HG02571 (cell line): ENCODE data around the gene CEACAM4.
"Not testable (repeated sequence)": the region's sequence is repeated elsewhere in the genome, so short reads cannot be mapped to it uniquely, and the experiment has no call there.

Experiments used
- ATAC-seq: cut with Tn5 transposase; IDR thresholded peaks from one replicate; pipeline ENCODE4 v1.9.1; 2021; ENCODE audit warnings: mild to moderate bottlenecking, moderate library complexity; ENCODE audit not compliant: unreplicated experiment

The CEACAM4 gene

DNA sequence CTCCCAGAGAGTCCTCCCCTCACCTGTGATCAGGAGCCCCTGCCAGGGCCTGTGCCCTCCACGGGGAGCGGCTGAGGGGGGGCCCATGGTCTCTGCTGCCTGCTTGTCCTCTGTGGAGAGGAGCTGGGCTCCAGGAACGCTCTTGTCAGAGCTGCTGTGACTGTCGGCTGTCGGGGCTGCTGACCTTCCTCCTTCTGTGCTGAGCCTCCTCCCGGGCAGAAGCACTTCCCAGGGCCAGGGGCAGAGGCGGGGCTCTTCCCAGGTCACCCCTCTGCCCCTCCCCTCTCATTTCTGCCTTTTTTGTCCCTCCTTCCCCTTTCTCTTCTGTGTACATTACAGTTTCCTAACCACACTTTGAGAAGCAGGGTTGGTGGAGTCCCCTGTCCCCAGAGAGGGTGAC, at the start of gene CEACAM4:
TSS of gene CEACAM4 (minus strand) at position 198 of the 400 bp plus-strand sequence. CDS start at position 87, 111 bp downstream.
- no peak for ATAC-seq

GRCh38 chr19:41671486-41671885, 44.6 kb upstream of the CEACAM4 start:
- no peak for ATAC-seq

DNA sequence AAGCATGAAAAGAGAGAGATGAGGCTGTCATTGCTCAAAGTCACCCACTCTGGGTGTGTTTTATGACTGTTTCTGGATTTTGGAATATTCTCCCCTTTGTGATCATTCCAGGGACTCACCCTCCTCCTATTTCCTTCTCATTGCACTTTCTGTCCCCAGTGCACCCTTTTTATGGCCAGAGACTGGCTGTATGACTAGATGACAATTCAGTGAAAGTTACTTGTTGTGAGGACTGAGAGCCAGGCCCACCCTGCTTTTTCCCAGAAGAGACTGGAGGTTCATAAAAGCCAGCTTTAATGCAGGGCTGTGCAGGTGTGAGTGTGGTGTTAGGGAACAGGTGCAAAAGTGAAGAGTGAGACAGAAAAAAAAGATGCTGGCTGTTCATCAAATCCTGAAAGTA, 43.9 kb upstream of the CEACAM4 start:
- no peak for ATAC-seq

DNA sequence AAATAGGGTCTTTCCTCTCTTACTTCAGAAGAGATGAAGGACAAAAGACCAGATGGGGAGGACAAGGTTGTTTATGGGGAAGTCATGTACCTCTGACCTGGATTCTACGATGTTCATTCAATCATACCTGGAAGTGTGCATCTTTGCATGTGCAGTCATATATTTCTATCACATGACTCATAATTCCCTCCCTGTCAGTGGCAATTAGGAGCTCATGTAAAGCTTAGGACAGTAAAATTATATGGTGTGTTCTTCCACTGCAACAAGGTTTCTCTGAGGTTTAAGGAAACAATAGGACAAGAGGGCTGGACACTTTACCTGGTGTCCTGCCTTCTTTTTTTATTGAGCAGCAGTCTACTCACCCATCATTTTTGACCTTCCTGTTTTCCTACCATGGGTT, 41.4 kb upstream of the CEACAM4 start:
- ATAC-seq: no peak

- no peak for ATAC-seq
Measured at GRCh38 chr19:41666075-41666474, 39.2 kb upstream of the CEACAM4 start.

DNA sequence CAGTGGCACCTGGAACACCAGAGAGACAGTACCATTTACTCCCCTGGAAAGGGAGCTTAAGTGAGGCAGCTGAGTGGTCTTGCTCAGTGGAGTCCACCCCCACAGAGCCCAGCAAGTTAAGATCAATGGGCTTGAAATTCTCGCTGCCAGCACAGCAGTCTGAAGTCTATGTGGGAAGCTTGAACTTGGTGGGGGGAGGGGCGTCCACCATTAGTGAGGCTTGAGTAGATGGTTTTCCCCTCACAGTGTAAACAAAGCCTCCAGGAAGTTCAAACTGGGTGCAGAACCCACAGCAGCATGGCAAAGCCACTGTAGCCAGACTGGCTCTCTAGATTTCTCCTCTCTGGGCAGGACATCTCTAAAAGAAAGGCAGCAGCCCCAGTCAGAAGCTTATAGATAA, 30.3 kb upstream of the CEACAM4 start:
- no peak for ATAC-seq

DNA sequence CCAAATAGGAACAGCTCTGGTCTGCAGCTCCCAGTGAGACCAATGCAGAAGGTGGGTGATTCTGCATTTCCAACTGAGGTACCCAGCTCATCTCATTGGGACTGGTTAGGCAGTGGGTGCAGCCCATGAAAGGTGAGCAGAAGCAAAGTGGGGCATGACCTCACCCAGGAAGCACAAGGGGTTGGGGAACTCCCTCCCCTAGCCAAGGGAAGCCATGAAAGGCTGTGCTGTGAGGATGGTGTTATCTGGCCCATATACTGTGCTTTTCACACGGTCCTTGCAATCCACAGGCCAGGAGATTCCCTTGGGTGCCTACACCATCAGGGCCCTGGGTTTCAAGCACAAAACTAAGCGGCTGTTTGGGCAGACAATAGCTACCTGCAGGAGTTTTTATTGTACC, 29.9 kb upstream of the CEACAM4 start:
- ATAC-seq: not testable (repeated sequence)

- no peak for ATAC-seq
Measured at GRCh38 chr19:41652250-41652649, 25.4 kb upstream of the CEACAM4 start.

DNA sequence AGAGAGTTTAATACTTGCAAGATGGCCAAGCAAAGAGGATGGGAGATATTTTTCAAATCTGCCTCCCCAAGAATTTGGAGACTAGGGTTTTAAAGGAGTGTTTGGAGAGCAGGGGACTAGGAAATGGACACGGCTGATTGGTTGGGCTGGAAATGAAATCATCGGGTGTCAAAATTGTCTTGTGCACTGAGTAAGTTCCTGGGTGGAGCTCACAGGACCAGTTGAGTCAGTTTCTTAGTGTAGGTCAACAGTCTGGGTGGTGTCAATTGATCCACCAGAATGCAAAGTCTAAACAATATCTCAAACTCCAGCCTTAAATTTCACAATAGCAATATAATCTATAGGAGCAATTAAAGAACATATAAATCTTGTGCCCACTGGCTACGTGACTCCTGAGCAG, 23.0 kb upstream of the CEACAM4 start:
- ATAC-seq: no peak

DNA sequence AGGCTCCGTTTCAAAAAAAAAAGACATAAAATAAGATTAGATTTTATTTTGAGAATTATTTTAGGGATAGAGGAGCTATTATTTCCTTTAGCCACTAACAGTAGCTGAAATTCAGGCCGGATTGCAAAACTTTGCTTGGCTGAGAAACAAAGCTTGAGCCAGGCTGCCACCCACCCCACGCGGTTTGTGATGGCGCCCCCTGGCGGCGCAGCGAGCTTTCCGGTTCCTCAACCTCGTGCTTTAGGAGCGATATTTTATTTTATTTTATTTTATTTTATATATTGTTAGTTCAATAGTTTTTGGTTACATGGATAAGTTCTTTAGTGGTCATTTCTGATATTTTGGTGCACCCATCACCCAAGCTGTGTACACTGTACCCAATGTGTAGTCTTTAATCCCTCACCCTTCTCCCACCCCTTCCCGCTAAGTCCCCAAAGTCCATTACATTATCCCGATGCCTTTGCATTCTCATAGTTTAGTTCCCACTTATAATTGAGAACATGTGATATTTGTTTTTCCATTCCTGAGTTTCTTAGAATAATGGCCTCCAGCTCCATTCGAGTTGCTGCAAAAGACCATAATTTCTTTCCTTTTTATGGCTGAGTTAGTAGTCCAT, 19.8 kb upstream of the CEACAM4 start:
- no peak for ATAC-seq

DNA sequence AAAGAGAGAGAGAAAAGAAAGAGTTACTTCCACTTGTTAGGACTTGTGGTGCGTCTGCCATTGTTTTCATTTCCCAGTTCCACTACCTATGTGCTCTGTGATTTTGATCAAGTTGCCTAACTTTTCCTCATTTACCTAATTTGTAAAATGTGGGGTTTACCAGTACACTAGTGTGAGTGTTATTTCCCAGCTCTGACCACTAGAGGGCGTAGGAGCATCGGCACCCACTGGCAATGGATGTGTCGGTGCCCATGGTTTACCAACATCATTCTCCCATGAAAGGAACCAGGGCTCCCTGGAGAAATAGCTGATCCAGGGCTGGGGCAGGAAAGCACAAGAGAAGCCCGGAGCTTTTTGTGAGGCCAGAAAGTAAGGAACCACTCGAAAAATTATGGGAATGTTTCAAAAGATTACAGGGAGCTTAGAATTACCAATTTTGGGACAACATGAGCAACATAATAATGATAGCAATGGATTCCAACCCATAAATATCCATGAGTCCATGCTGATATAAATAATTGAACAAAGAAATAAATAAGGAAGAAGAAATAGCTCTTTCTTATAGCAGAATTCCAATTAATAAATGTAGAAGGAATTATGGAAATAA, 15.1 kb upstream of the CEACAM4 start:
- no peak for ATAC-seq

- no peak for ATAC-seq
Measured at GRCh38 chr19:41638641-41639081, 11.8 kb upstream of the CEACAM4 start.

- ATAC-seq: no peak
Measured at GRCh38 chr19:41637484-41637883, 10.6 kb upstream of the CEACAM4 start.

- ATAC-seq: no peak
Measured at GRCh38 chr19:41627966-41628675, 1.2 kb upstream of the CEACAM4 start.

GRCh38 chr19:41626278-41626677, 596 bp downstream of the CEACAM4 start:
- no peak for ATAC-seq

DNA sequence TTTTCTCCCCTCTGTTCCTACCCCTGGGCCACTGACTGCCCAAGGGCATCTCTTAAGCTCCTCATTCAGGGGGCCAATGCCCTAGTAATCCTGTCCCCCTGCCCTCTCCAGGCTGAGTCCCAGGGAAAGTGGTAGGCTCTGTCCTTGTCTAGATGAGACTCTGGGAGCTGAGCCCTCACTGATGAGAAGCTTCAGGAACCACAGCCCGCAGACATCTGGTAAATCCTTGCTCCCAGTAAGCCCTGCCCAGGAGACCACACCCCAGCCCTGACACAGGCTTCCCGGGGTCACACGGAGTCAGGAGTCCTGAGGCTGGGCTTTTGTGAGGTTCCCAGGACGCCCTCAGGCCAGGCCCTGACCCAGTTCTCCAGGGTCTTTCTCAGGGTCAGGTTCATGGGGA, 1.9 kb downstream of the CEACAM4 start:
- ATAC-seq: no peak

GRCh38 chr19:41624515-41624914, 2.4 kb downstream of the CEACAM4 start:
- ATAC-seq: no peak

GRCh38 chr19:41623360-41623759, 3.5 kb downstream of the CEACAM4 start:
- ATAC-seq: no peak

DNA sequence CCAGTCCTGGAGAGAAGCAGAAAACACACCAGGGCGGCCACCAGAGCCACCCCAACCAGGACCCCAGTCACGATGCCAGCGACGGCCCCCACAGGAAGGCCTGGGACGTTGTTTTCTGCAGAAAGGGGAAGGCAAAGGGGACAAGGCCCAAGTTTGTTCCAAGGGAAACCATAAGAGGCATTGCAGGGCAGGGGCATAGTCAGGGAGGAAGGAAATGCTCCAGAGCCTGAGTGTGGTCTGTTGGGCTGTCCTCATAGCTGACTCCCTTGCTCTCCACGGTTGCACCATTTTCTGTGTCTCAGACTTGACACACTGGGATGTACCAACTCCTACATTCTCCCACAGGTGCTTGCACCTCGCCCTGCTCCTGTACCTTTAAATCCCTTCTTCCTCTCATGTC, 5.2 kb downstream of the CEACAM4 start:
- ATAC-seq: no peak

DNA sequence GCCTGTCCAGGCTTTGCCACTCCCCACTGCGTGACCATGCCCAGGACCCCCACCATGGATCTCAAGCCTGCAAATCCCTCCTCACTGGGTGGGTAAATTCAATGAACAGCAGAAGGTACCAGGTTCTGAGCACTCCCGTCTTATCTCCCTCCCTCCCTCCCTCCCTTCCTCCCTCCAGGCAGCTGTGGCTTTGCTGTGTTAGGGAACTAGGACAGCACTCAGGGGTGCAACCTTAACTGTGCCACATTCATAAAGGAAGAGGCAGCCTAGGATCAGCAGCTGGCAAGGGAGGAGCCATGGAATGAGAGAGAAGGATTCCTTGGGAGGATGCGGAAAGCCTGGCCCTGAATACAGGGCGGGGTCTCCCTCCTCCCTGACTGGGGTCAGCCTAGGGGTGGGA, 5.6 kb downstream of the CEACAM4 start:
- ATAC-seq: no peak

DNA sequence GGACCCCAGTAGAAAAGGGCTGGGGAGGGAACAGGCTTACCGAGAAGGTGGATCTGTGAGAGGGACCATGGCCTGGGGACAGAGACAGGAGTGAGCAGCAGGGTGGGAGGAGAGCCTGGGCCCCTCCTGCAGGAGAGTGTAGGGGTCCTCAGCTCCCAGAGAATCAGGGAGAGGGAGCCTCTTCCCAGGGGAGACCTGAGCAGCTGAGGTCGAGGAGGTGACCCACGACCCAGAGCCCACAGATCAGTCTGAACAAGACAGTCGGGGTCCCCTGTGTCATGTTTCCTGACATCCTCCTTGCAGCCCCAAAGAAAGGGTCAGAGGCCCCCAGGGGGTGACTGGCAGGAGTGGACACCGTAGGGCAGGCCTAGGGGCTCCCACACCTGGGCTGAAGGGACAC, 6.7 kb downstream of the CEACAM4 start:
- ATAC-seq: no peak

- no peak for ATAC-seq
Measured at GRCh38 chr19:41619018-41619556, 7.8 kb downstream of the CEACAM4 start.
